ENCODE data around the gene DGKA.

Gene DGKA

DNA sequence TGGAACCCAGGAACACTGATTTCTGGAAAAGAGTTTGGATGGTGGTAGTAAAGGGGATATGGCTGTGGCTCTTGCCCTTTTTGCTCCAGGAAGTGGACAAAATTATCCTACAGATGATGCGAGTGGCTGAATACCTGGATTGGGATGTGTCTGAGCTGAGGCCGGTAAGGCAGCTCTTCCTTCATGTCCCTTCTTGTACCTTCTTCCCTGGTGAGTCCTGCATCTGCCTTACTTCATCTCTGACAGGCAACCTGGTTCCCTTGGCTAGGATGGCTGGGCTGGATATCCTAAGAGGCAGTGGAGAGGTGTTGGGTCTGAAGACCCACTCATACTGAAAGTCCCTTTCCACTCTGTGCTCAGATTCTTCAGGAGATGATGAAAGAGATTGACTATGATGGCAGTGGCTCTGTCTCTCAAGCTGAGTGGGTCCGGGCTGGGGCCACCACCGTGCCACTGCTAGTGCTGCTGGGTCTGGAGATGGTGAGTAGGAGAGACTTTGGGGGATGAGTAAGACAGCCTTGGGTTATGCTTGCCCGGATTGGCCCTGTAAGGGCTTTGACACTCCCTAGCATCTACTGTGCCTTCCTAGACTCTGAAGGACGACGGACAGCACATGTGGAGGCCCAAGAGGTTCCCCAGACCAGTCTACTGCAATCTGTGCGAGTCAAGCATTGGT lies 8.0 kb downstream of the DGKA start:
- H3K9me3 Mint-ChIP-seq = no peaks in the 10 kb centered on the region
- peaks cover 83% of the 10 kb centered on the region for H3K36me3 Mint-ChIP-seq (ENCODE audit: low read depth)
- peaks cover 77% of the 10 kb centered on the region for H3K4me1 Mint-ChIP-seq (ENCODE audit: low read depth)
- peak overlapping the region; percentile 11 for H3K4me3 Mint-ChIP-seq
- no peaks in the 10 kb centered on the region for H3K27me3 Mint-ChIP-seq (ENCODE audit: low read depth)
- H3K27ac Mint-ChIP-seq = peak overlapping the region; percentile 67

DNA sequence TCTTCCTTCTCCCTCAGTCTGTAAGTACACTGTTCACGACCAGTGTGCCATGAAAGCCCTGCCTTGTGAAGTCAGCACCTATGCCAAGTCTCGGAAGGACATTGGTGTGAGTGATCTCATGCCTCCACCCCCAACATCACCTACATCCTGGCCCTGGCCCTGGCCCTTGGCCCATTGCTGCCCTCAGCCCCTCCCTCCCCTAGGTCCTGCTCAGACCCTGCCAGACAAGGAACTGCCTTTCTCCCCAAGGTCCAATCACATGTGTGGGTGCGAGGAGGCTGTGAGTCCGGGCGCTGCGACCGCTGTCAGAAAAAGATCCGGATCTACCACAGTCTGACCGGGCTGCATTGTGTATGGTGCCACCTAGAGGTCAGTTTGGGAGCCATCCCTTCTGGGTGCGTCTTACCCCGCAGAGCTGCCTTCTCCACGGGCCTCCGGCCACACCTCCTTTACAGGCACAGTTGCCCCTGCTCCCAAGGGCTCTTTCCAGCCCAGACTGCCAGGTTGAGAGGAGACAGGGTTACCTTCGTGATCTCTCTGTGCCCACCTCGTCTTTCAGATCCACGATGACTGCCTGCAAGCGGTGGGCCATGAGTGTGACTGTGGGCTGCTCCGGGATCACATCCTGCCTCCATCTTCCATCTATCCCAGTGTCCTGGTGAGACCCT lies 9.2 kb downstream of the DGKA start:
- Mint-ChIP-seq H3K27me3 (ENCODE audit: low read depth) (no peaks in the 10 kb centered on the region), H3K4me1 (ENCODE audit: low read depth) (peaks cover 71% of the 10 kb centered on the region), H3K4me3 (peak overlapping the region; percentile 47), H3K9me3 (no peaks in the 10 kb centered on the region), H3K36me3 (ENCODE audit: low read depth) (peaks cover 84% of the 10 kb centered on the region), H3K27ac (peak overlapping the region; percentile 86)

DNA sequence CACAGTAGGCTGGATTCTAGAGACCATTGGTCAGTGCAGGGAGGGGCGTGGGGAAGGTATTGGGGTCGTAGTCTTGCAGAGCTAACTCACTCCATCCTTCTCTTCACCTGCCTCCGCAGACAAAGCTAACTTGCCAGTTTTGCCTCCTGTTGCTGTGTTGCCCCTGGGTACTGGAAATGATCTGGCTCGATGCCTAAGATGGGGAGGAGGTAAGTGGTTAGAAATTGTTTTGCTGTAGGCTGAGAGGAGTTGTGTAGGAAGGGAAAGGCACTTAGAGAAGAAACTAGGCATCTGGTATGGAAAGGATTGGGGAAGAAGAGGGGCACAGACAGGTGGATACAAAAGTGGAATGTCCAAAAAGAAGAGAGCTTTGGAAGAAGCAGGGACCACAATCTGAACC lies 11.1 kb downstream of the DGKA start:
- peaks cover 59% of the 10 kb centered on the region for H3K4me1 Mint-ChIP-seq (ENCODE audit: low read depth)
- H3K27me3 Mint-ChIP-seq (ENCODE audit: low read depth) = no peaks in the 10 kb centered on the region
- H3K36me3 Mint-ChIP-seq (ENCODE audit: low read depth) = peaks cover 78% of the 10 kb centered on the region
- no peak overlapping the region for H3K4me3 Mint-ChIP-seq
- H3K9me3 Mint-ChIP-seq = no peaks in the 10 kb centered on the region
- H3K27ac Mint-ChIP-seq = no peak overlapping the region

DNA sequence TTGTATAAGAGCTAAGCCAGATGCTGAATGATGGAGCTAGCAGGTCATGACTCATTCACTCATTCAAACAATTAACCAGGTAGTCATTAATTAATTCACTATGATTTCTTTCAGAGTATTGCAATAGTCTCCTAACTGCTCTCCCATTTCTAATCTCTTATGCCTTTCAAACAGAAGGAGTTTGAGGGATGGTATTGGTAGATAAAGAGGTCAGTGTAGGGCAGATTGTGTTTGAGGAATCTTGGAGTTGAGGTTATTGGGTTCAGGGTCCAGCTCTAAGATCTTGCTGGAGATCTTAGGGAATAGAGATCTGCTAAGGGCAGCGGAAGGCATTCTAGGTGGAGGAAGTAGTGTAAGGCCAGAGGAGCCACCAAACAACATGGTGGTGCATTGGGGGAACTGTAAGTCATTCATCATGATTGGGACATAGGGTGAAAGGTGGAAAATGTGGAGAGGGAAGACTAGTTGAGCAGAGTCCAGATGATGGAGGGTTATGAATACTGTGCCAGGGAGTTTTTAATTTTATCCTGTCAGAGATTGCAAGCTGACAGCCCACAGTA lies 11.7 kb downstream of the DGKA start:
- H3K27ac Mint-ChIP-seq = peak overlapping the region; percentile 27

DNA sequence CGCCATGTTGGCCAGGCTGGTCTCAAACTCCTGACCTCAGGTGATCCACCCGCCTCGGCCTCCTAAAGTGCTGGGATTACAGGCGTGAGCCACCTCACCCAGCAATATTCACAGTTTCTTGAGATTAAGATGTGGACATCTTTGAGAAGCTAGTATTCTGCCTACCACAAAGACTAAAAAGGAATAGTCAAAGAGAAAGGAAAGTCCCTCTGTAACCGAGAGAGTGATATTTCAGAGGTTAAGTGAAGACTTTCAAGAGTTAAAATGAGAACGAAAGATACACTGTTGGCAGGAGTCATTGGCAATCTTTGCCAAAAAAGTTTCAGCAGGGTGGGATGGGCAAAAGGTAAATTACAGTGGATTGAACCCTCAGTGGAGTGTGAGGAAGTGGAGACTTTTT lies 15.6 kb downstream of the DGKA start:
- no peaks in the 10 kb centered on the region for H3K9me3 Mint-ChIP-seq
- H3K4me1 Mint-ChIP-seq (ENCODE audit: low read depth) = peaks cover 30% of the 10 kb centered on the region
- peaks cover 58% of the 10 kb centered on the region for H3K36me3 Mint-ChIP-seq (ENCODE audit: low read depth)
- H3K27ac Mint-ChIP-seq = peak overlapping the region; percentile 79
- H3K27me3 Mint-ChIP-seq (ENCODE audit: low read depth) = no peaks in the 10 kb centered on the region
- no peak overlapping the region for H3K4me3 Mint-ChIP-seq

More for the DNA sequence above, 11.7 kb downstream of the DGKA start:
- Mint-ChIP-seq H3K4me3 (no peak overlapping the region), H3K9me3 (no peaks in the 10 kb centered on the region), H3K36me3 (ENCODE audit: low read depth) (peaks cover 77% of the 10 kb centered on the region), H3K27me3 (ENCODE audit: low read depth) (no peaks in the 10 kb centered on the region), H3K4me1 (ENCODE audit: low read depth) (peaks cover 55% of the 10 kb centered on the region)

DNA sequence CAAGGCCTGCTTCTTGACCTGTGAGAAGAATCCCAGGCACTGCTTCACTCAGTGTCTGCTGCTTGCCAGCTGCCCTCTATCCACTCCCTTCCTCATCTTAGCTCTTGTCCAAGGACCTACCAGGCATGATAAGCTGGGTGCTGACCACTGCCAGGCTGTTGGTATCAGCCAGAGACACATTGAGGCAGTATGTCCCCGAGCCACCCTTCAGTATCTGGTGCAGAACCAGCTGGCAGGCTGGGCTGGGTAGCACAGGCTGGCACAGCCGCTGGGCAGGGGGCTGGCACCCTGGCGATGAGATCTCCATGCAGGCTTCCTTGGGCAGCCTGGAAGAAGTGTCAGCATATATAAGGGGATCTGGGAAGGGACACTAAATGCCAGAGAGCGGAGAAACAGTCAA lies 24.4 kb downstream of the DGKA start:
- H3K4me3 Mint-ChIP-seq = no peak overlapping the region
- H3K9me3 Mint-ChIP-seq = no peaks in the 10 kb centered on the region
- peaks cover 7% of the 10 kb centered on the region for H3K4me1 Mint-ChIP-seq (ENCODE audit: low read depth)
- peaks cover 36% of the 10 kb centered on the region for H3K36me3 Mint-ChIP-seq (ENCODE audit: low read depth)
- H3K27ac Mint-ChIP-seq = no peak overlapping the region
- no peaks in the 10 kb centered on the region for H3K27me3 Mint-ChIP-seq (ENCODE audit: low read depth)

DNA sequence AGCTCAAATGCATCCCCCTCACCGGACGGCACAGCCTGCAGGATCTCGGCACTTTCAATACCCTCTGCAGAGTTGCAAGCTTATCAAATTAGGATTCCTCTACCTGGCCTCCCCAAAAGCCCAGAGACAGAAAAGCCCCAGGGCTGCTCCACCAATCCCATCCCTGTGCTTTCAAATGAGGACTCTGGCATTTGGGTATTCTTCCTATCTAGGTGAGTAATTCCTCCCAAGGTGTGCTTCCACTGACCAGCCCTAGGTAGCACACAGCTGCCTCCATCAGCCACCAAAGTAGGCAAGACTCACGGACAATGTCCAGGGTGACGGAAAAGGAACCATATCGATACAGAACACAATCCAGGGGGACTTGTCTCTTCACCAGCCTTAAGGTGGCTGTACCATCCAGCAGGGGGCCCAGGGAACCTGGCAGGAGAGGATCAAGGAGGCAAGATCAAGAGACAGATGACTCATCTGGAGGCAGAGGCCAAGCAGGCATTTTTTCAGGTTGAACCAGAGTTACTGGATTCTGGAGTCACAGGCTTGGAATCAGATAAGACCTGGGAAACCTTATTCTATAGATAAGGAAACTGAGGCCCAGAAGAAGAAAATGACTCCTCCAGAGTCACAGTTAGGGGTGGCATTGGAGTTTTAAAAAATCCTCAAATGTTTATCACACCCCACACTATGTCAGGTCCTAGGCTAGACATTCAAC lies 25.0 kb downstream of the DGKA start:
- H3K27me3 Mint-ChIP-seq (ENCODE audit: low read depth) = no peaks in the 10 kb centered on the region
- H3K4me3 Mint-ChIP-seq = no peak overlapping the region
- H3K36me3 Mint-ChIP-seq (ENCODE audit: low read depth) = peaks cover 35% of the 10 kb centered on the region
- H3K9me3 Mint-ChIP-seq = no peaks in the 10 kb centered on the region
- H3K27ac Mint-ChIP-seq = no peak overlapping the region
- H3K4me1 Mint-ChIP-seq (ENCODE audit: low read depth) = peaks cover 7% of the 10 kb centered on the region

DNA sequence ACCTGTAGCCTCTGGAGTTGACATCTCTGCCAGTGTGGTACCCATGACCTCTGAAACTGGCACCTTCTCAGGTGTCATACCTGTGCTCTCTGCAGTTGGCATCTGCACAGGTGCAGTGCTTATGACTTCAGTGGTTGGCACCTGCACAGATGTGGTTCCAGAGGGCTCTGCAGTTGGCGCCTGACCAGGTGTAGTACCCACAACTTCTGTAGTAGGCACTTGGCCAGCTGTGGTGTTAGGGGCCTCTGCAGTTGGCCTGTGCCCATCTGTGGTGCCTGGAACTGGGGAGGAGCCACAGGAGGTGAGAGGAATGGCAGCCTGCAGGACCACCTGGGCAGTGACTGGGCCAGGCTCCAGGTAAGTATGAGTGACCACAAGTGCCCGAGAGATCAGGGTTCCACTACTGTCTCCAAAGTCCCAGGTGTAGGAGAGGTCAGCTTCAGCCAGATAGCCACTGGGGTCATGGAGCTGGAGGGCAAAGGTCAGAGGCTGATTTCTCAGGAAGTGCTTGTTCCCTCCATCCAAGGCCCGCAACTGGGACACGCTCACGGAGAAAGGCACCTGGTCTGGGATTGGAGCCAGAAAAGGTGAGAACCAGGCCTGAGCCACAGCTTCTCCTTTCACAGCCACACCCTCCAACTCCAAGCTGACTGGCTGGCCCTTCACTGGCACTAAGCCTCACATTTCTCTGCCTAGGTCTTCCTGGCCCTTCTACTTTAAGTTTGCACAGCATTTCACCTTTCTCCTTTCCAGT lies 26.3 kb downstream of the DGKA start:
- Mint-ChIP-seq H3K27ac (no peak overlapping the region), H3K36me3 (ENCODE audit: low read depth) (peaks cover 22% of the 10 kb centered on the region), H3K27me3 (ENCODE audit: low read depth) (no peaks in the 10 kb centered on the region), H3K9me3 (no peaks in the 10 kb centered on the region), H3K4me3 (no peak overlapping the region), H3K4me1 (ENCODE audit: low read depth) (peaks cover 7% of the 10 kb centered on the region)

DNA sequence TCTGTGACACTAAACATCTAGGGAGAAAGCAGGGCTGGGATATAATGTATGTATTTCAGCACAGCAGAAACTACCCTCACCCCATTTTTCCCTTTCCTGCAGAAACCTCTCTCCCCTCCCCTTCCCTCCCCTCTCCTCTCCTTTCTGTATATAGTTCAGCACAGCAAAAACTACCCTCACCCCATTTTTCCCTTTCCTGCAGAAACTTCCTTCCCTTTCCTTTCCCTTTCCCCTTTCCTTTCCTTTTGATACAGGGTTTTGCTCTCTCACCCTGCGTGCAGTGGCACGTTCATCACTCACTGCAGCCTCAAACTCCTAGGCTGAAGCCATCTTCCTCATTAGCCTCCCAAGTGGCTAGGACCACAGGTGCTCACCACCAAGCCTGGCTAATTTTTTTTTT lies 32.8 kb downstream of the DGKA start:
- Mint-ChIP-seq H3K9me3 (no peaks in the 10 kb centered on the region), H3K4me1 (ENCODE audit: low read depth) (peaks cover 24% of the 10 kb centered on the region), H3K27ac (no peak overlapping the region), H3K27me3 (ENCODE audit: low read depth) (no peaks in the 10 kb centered on the region), H3K36me3 (ENCODE audit: low read depth) (peaks cover 8% of the 10 kb centered on the region), H3K4me3 (no peak overlapping the region)

DNA sequence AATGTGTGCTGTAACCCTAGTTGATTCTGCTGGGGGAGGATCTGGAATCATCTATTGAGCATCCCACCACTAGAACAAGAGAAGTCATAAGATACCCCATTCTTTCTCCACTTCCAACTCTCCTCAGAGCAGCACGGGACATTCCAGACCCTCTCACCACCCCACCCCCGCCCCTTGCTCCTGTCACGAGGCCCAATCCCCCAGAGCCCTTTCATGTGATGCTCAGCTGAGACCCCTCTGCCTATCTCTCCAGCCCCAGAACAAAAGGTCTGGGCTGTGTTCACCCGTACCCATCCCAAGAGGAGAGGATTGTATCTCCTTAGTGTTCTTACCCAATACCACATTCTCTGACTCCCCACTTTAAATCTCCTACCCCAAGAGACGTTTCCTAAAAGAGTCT lies 34.3 kb downstream of the DGKA start:
- Mint-ChIP-seq H3K27ac (no peak overlapping the region), H3K9me3 (no peaks in the 10 kb centered on the region), H3K4me3 (peak overlapping the region; percentile 4), H3K4me1 (ENCODE audit: low read depth) (peaks cover 24% of the 10 kb centered on the region), H3K36me3 (ENCODE audit: low read depth) (peaks cover 8% of the 10 kb centered on the region), H3K27me3 (ENCODE audit: low read depth) (no peaks in the 10 kb centered on the region)

DNA sequence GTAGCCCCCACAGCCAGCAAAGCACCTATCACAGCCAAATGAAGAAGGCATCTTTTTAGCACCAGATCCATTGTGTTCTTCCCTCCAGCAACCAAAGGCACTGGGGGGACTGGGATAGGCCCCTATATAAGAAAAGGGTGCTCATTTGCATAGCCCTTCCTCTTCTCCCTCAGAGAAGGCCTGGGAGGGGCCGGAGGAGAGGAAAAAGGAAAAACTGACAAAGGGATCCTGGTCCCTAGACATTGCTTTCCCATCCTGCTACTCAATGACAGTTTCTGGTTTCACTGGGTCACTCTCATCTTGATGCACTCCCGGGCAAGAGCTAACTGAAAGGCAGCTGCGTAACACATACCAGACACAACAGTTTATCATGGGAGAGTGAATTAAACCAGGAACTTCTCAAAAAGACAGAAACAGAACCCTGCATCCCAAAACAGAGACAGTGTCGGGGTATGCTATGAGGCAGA lies 35.0 kb downstream of the DGKA start, which contains the start of gene PMEL:
TSS of gene PMEL (minus strand) at position 102 of the 467 bp plus-strand sequence. CDS start at position 71, 31 bp downstream.
- no peaks in the 10 kb centered on the region for H3K27me3 Mint-ChIP-seq (ENCODE audit: low read depth)
- H3K9me3 Mint-ChIP-seq = no peaks in the 10 kb centered on the region
- peaks cover 24% of the 10 kb centered on the region for H3K4me1 Mint-ChIP-seq (ENCODE audit: low read depth)
- peak within 1 kb of the TSS; percentile 96 for H3K4me3 Mint-ChIP-seq
- peaks cover 12% of the 10 kb centered on the region for H3K36me3 Mint-ChIP-seq (ENCODE audit: low read depth)
- H3K27ac Mint-ChIP-seq = peak within 1 kb of the TSS; percentile 84

DNA sequence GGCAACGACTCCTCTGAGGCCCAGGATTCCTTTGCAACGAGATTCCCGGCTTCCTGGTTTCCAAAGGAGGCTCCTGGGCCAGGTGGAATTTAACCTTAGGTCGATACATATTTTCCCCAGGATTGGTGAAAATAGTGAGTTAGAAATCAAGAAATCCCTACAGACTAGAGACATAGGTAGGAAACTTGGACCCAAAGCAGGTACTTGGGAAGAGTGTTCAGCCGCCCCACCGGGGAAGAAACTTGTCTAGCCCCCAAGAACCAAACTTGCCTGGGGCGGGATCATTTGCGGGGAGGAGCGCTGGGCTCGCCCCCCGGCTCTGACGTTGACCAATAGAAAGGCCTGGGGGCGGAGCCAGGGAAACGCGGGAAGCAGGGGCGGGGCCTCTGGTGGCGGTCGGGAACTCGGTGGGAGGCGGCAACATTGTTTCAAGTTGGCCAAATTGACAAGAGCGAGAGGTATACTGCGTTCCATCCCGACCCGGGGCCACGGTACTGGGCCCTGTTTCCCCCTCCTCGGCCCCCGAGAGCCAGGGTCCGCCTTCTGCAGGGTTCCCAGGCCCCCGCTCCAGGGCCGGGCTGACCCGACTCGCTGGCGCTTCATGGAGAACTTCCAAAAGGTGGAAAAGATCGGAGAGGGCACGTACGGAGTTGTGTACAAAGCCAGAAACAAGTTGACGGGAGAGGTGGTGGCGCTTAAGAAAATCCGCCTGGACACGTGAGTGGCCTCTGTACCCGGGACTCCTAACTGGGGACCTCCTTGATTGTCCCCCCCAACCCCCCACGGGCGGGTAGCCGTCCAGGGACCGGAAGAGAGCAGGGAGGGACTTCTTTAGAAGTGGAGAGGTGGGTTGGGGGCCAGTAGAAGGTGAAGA lies 35.7 kb downstream of the DGKA start, which contains the start of gene CDK2:
TSS of gene CDK2 (plus strand) at position 423 of the 874 bp plus-strand sequence. CDS start at position 602, 179 bp downstream.
- peak within 1 kb of the TSS; percentile 96 for H3K4me3 Mint-ChIP-seq
- no peaks in the 10 kb centered on the region for H3K27me3 Mint-ChIP-seq (ENCODE audit: low read depth)
- H3K27ac Mint-ChIP-seq = peak within 1 kb of the TSS; percentile 84
- peaks cover 15% of the 10 kb centered on the region for H3K36me3 Mint-ChIP-seq (ENCODE audit: low read depth)
- H3K4me1 Mint-ChIP-seq (ENCODE audit: low read depth) = peaks cover 25% of the 10 kb centered on the region
- H3K9me3 Mint-ChIP-seq = no peaks in the 10 kb centered on the region

DNA sequence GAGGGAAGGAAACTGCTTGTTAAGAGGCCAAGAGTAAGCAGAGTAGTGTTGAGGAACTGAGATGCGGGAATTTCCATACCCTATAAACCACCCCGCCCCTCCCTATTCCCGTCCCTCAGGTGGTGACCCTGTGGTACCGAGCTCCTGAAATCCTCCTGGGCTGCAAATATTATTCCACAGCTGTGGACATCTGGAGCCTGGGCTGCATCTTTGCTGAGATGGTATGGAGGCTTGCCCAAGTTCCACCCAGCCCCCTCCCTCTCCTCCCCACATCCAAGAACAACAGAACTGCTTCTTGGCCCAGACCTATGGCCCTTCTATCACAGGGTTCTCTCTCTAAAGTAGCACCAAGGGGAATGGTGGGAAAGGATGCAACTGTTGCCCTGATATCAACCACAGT lies 38.4 kb downstream of the DGKA start:
- Mint-ChIP-seq H3K4me3 (no peak overlapping the region), H3K27ac (no peak overlapping the region), H3K9me3 (no peaks in the 10 kb centered on the region), H3K36me3 (ENCODE audit: low read depth) (peaks cover 15% of the 10 kb centered on the region), H3K27me3 (ENCODE audit: low read depth) (no peaks in the 10 kb centered on the region), H3K4me1 (ENCODE audit: low read depth) (peaks cover 28% of the 10 kb centered on the region)
